Vagina (tissue), 2 donors: ENCODE data around the gene GBX1. TPM values are rescaled to one million over a fixed set of nuclear protein-coding genes. Genes with fewer than 3 reads are reported as not detected.

Source experiments
- DNase-seq, 2 donors: peaks; one replicate each; pipeline ENCODE4 v3.0.0-alpha.2; 2017; ENCODE audit errors: extremely low spot score in 2 of 2
- H3K27ac ChIP-seq: fragments of 200-600 bp; sonication (generic); one replicate; pipeline ENCODE4 v1.5.1; 2019
- H3K27me3 ChIP-seq: fragments of 200-600 bp; sonication (generic); one replicate; pipeline ENCODE4 v1.5.1; 2019
- H3K36me3 ChIP-seq, 2 donors: fragments of 200-600 bp; sonication (generic); one replicate each; pipeline ENCODE4 v1.5.1; 2017 to 2019
- H3K4me1 ChIP-seq: fragments of 200-600 bp; sonication (generic); one replicate; pipeline ENCODE4 v1.5.1; 2019
- H3K4me3 ChIP-seq, 2 donors: fragments of 200-600 bp; sonication (generic); 1 replicate in 1 of 2; 2 replicates in 1 of 2; pipeline ENCODE4 v1.5.1; 2016 to 2019
- H3K9me3 ChIP-seq: fragments of 200-600 bp; sonication (generic); one replicate; pipeline ENCODE4 v1.5.1; 2019
- POLR2A ChIP-seq, 2 donors: fragments of 450-650 bp; IDR thresholded peaks; one replicate each; pipeline ENCODE4 v1.6.1; 2017; ENCODE audit warnings: antibody characterized with exemption in 2 of 2, mild to moderate bottlenecking in 2 of 2, moderate library complexity in 2 of 2
- POLR2AphosphoS5 ChIP-seq, 2 donors: sonication (generic); formaldehyde crosslinking; IDR thresholded peaks; one replicate each; pipeline ENCODE4 v1.9.0; 2017; ENCODE audit warnings: antibody characterized with exemption in 2 of 2, mild to moderate bottlenecking in 2 of 2, low read depth in 1 of 2; ENCODE audit not compliant: insufficient read depth in 1 of 2
- intact Hi-C: fragments of 100-400 bp; cut with DNase I; formaldehyde crosslinking; loops from one replicate; pipeline ENCODE4 v1.15.1; 2023
- total RNA-seq: library from RNA; depleted of rRNA; stranded (reverse); fragments of >200 nt; gene quantifications from one replicate; pipeline ENCODE4 v1.2.3, GENCODE V29; 2016
- TF ChIP-seq, protein P1 (sequence below), 3 experiments: fragments of 450-650 bp in 2 of 3; fragments of 200-600 bp in 1 of 3; sonication (generic) in 1 of 3; IDR thresholded peaks; one replicate each; pipeline ENCODE4 v1.5.1; 2017 to 2019; ENCODE audit warnings: antibody characterized with exemption in 3 of 3, mild to moderate bottlenecking in 2 of 3, moderate library complexity in 2 of 3

GBX1 gene
- total RNA-seq, 1 donor from 2014 or later: not detected

DNA sequence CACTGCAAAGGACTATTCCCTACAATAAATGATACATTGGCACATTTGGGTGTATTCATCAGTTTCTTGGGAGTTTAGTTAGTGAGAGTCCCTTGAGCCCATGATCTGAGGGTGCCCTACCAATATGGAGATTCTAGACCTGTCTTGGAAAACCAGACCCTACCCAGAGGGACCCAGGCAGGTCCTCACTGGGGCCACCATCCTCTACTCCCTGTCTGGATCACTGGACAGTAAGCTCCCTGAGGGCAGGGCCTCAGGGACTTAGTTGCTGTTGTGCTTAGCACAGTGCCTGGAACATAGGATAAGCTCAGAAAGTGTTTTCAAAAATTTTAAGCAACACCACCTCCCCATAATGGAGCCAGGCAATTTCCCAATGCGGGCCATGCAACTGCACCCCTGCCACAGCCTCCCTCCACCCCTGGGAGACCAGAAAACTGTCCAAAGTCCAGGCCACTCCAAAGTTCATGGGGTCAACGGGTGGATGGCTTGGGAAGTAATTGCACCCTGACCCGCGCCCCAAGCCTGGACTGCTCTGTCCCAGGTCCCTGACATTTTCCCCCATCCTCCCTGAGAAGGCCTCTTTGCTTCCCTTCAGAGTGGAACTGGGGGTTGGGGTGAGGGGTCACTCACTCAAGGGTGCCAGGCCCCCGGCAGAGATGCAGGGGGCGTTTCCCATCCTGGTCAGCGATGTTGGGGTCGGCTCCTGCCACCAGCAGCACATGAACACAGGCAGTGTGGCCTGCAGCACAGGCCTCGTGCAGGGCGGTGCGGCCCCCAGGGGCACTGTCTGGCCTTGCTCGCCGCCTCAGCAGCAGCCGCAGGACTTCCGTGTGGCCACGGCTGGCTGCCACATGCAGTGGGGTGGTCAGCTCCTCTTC, 18.5 kb upstream of the GBX1 start:
- H3K4me3 ChIP-seq: no peak overlapping the region
- intact Hi-C loops: no loop called here
- H3K36me3 ChIP-seq: no peaks in the 10 kb centered on the region
- TF ChIP-seq POLR2AphosphoS5 (IDR thresholded peaks at IDR 0.05; ENCODE audit: insufficient read depth in 1 of 2, low read depth in 1 of 2) (no peak), POLR2A (IDR thresholded peaks at IDR 0.05) (no peak)
- TF ChIP-seq, protein P1, sequence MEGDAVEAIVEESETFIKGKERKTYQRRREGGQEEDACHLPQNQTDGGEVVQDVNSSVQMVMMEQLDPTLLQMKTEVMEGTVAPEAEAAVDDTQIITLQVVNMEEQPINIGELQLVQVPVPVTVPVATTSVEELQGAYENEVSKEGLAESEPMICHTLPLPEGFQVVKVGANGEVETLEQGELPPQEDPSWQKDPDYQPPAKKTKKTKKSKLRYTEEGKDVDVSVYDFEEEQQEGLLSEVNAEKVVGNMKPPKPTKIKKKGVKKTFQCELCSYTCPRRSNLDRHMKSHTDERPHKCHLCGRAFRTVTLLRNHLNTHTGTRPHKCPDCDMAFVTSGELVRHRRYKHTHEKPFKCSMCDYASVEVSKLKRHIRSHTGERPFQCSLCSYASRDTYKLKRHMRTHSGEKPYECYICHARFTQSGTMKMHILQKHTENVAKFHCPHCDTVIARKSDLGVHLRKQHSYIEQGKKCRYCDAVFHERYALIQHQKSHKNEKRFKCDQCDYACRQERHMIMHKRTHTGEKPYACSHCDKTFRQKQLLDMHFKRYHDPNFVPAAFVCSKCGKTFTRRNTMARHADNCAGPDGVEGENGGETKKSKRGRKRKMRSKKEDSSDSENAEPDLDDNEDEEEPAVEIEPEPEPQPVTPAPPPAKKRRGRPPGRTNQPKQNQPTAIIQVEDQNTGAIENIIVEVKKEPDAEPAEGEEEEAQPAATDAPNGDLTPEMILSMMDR (IDR thresholded peaks at IDR 0.05): no peak
- no peaks in the 10 kb centered on the region for H3K4me1 ChIP-seq
- H3K27ac ChIP-seq: no peak overlapping the region
- H3K9me3 ChIP-seq: no peaks in the 10 kb centered on the region
- no peaks in the 10 kb centered on the region for H3K27me3 ChIP-seq
- no peak for DNase-seq

DNA sequence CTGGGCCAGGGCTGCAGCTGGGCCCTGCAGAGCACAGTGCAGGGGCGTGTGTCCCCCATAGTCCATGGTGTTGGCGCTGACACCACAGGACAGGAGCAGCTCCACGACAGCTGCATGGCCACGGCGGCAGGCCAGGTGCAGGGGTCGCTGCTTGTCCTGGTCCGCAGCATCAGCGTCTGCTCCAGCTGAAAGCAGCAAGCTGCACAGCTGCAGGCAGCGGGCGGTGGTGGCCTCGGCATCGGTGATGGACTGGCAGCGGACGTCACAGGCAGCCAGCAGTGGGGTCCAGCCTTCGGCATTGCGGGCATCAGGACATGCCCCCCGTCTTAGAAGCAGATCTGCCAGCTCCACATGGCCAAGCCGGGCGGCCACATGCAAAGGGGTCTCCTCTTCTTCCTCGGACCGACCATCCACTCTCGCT, 13.5 kb upstream of the GBX1 start:
- Histone ChIP-seq H3K27me3 (no peaks in the 10 kb centered on the region), H3K9me3 (no peaks in the 10 kb centered on the region), H3K27ac (no peak overlapping the region), H3K4me1 (no peaks in the 10 kb centered on the region), H3K4me3 (no peak overlapping the region), H3K36me3 (no peaks in the 10 kb centered on the region)
- DNase-seq: no peak
- intact Hi-C loops: no loop called here
- TF ChIP-seq POLR2A (IDR thresholded peaks at IDR 0.05) (no peak), POLR2AphosphoS5 (IDR thresholded peaks at IDR 0.05; ENCODE audit: insufficient read depth in 1 of 2, low read depth in 1 of 2) (no peak)
- TF ChIP-seq, protein P1 (IDR thresholded peaks at IDR 0.05): no peak

DNA sequence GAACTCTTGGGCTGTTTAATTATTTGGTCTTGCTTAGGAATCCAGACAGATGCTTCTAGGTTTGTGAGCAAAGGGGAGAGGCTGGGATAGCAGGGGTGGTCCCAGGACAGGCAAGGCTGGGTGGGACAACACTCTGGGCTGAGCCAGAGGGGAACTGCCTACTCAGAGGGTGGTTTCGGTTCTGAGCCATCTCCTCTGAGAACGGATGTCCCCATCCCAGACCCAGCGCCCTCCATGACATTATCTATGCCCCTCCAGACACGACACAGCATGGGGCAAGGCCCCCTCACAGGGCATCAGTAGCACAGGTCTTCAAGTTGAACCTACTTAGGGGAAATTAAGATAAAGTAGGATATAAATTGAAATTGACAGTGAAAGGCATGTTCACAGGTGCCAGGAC, 12.5 kb upstream of the GBX1 start:
- Histone ChIP-seq H3K9me3 (no peaks in the 10 kb centered on the region), H3K4me1 (no peaks in the 10 kb centered on the region), H3K27ac (no peak overlapping the region), H3K4me3 (no peak overlapping the region), H3K36me3 (no peaks in the 10 kb centered on the region), H3K27me3 (no peaks in the 10 kb centered on the region)
- TF ChIP-seq POLR2A (IDR thresholded peaks at IDR 0.05) (no peak), POLR2AphosphoS5 (IDR thresholded peaks at IDR 0.05; ENCODE audit: insufficient read depth in 1 of 2, low read depth in 1 of 2) (no peak)
- TF ChIP-seq, protein P1 (IDR thresholded peaks at IDR 0.05): no peak
- intact Hi-C loops: no loop called here
- DNase-seq: no peak

DNA sequence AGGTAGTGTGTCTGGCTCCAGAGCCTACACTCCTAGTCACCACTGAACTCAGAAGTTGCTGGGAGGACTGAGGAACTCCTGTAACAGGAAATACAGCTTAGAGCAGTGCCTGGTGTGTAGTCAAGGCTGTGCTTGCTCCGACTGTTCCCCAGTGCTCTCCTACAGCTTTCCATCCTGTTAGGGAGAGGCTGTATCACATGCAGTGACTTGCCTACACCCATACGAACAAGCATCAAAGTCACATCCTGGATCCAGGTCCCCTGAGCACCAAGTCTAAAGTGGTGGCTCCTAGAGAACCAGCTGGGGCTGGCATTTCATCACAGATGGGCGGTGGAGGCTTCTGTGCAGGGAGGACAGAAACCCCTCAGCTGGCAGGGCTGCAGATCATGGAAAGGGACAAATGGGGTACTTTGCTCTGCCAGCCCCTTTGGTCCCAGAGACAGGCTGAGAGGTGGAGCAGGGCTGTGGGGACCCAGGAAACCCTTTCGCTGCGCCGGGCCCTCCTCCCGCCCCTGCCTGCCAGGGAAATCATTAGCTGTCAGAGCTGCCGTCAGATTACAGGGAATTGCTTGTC, 11.9 kb upstream of the GBX1 start:
- TF ChIP-seq POLR2AphosphoS5 (IDR thresholded peaks at IDR 0.05; ENCODE audit: insufficient read depth in 1 of 2, low read depth in 1 of 2) (no peak), POLR2A (IDR thresholded peaks at IDR 0.05) (no peak)
- TF ChIP-seq, protein P1 (IDR thresholded peaks at IDR 0.05): no peak
- DNase-seq: no peak
- intact Hi-C loops: no loop called here
- no peaks in the 10 kb centered on the region for H3K27me3 ChIP-seq
- no peaks in the 10 kb centered on the region for H3K36me3 ChIP-seq
- H3K9me3 ChIP-seq: no peaks in the 10 kb centered on the region
- H3K4me1 ChIP-seq: no peaks in the 10 kb centered on the region
- H3K27ac ChIP-seq: no peak overlapping the region
- H3K4me3 ChIP-seq: no peak overlapping the region

DNA sequence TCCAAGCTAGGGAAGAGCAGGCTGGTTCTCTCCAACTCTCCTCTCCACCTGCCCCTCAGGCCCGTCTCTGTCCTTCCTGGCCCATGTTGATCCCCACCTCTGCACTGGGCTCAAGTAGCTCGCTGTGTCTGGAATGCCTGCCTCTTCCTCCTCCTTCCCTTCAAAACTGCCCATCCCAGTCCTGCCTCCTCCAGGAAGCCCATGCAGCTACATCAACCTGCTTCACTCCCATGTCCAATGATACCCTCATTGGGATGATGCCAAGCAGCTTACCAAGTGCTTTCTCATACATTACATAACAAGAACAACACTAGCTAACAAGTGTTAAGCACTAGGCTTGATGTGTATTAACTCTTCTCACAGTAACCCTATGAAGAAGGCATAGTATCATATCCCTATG, 11.3 kb upstream of the GBX1 start:
- DNase-seq: no peak
- H3K36me3 ChIP-seq: no peaks in the 10 kb centered on the region
- no peak overlapping the region for H3K27ac ChIP-seq
- no peaks in the 10 kb centered on the region for H3K4me1 ChIP-seq
- TF ChIP-seq POLR2A (IDR thresholded peaks at IDR 0.05): no peak
- TF ChIP-seq POLR2AphosphoS5 (IDR thresholded peaks at IDR 0.05; ENCODE audit: insufficient read depth in 1 of 2, low read depth in 1 of 2): no peak
- TF ChIP-seq, protein P1 (IDR thresholded peaks at IDR 0.05): no peak
- no peaks in the 10 kb centered on the region for H3K9me3 ChIP-seq
- no peaks in the 10 kb centered on the region for H3K27me3 ChIP-seq
- no peak overlapping the region for H3K4me3 ChIP-seq
- intact Hi-C loops: no loop called here
